Endothelial cell of umbilical vein (primary cell): ENCODE data around the gene BCAS3.

Experiments
- EZH2 ChIP-seq: IDR thresholded peaks from 2 replicates; pipeline ENCODE4 v1.6.1; 2012; ENCODE audit warnings: borderline replicate concordance, low read depth, mild to moderate bottlenecking, moderate library complexity, low read length, inconsistent platforms; ENCODE audit not compliant: severe bottlenecking
- FOS ChIP-seq: IDR thresholded peaks from 2 replicates; pipeline ENCODE4 v1.6.1; 2011; ENCODE audit warnings: mild to moderate bottlenecking, low read length, moderate library complexity, borderline replicate concordance; ENCODE audit not compliant: insufficient read depth
- GATA2 ChIP-seq: IDR thresholded peaks from 2 replicates; pipeline ENCODE4 v1.7.0; 2011; ENCODE audit warnings: low read depth, mild to moderate bottlenecking, moderate library complexity, mixed read lengths, low read length; ENCODE audit not compliant: insufficient read length, insufficient read depth
- JUN ChIP-seq: IDR thresholded peaks from 2 replicates; pipeline ENCODE4 v1.6.1; 2011; ENCODE audit warnings: borderline replicate concordance, low read depth; ENCODE audit not compliant: insufficient read length, insufficient read depth
- POLR2A ChIP-seq: IDR thresholded peaks from 2 replicates; pipeline ENCODE4 v1.6.1; 2012; ENCODE audit warnings: low read depth, mild to moderate bottlenecking, control low read depth, low read length
- POLR2AphosphoS5 ChIP-seq: IDR thresholded peaks from 2 replicates; pipeline ENCODE4 v1.6.1; 2012; ENCODE audit warnings: low read depth, mild to moderate bottlenecking, control low read depth, low read length, moderate library complexity; ENCODE audit not compliant: insufficient read depth
- TF ChIP-seq, protein P1 (sequence below), 2 donors: IDR thresholded peaks; 1 replicate in 1 of 2; 2 replicates in 1 of 2; pipeline ENCODE4 v1.5.1; 2011; ENCODE audit warnings: low read length in 2 of 2, mild to moderate bottlenecking in 2 of 2, moderate library complexity in 2 of 2, control low read depth in 1 of 2, inconsistent platforms in 1 of 2, low read depth in 1 of 2; ENCODE audit not compliant: insufficient read depth in 1 of 2; ENCODE audit errors: extremely low read depth in 1 of 2
- TF ChIP-seq, protein P2 (sequence below): IDR thresholded peaks from 2 replicates; pipeline ENCODE4 v1.6.1; 2011; ENCODE audit not compliant: insufficient read depth, insufficient read length

GRCh38 chr17:60770946-60771422, 93.3 kb downstream of the BCAS3 start:
- TF ChIP-seq EZH2 (no peak), POLR2AphosphoS5 (no peak), POLR2A (no peak), JUN (no peak), FOS (no peak), GATA2 (no peak)
- TF ChIP-seq, protein P1, sequence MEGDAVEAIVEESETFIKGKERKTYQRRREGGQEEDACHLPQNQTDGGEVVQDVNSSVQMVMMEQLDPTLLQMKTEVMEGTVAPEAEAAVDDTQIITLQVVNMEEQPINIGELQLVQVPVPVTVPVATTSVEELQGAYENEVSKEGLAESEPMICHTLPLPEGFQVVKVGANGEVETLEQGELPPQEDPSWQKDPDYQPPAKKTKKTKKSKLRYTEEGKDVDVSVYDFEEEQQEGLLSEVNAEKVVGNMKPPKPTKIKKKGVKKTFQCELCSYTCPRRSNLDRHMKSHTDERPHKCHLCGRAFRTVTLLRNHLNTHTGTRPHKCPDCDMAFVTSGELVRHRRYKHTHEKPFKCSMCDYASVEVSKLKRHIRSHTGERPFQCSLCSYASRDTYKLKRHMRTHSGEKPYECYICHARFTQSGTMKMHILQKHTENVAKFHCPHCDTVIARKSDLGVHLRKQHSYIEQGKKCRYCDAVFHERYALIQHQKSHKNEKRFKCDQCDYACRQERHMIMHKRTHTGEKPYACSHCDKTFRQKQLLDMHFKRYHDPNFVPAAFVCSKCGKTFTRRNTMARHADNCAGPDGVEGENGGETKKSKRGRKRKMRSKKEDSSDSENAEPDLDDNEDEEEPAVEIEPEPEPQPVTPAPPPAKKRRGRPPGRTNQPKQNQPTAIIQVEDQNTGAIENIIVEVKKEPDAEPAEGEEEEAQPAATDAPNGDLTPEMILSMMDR (IDR thresholded peaks at IDR 0.05; ENCODE audit: extremely low read depth in 1 of 2, insufficient read depth in 1 of 2, low read depth in 1 of 2, low read length in 2 of 2), result no peak
- TF ChIP-seq, protein P2, sequence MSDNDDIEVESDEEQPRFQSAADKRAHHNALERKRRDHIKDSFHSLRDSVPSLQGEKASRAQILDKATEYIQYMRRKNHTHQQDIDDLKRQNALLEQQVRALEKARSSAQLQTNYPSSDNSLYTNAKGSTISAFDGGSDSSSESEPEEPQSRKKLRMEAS, result no peak
